SK-N-MC (cell line): ENCODE data around the gene ENPP5.

ENCODE experiments used
- EZH2 ChIP-seq: fragments of 200-600 bp; sonication (generic); IDR thresholded peaks from one replicate; pipeline ENCODE4 v1.6.1; 2017; ENCODE audit warnings: antibody characterized with exemption
- FOXP2 ChIP-seq: optimal IDR thresholded peaks from 2 replicates; pipeline ENCODE3; 2011; ENCODE audit warnings: mild to moderate bottlenecking, moderate library complexity; ENCODE audit not compliant: insufficient read depth; ENCODE audit errors: extremely low read length, control extremely low read depth
- POLR2AphosphoS5 ChIP-seq: IDR thresholded peaks from 2 replicates; pipeline ENCODE4 v1.6.1; 2012; ENCODE audit warnings: mild to moderate bottlenecking, low read depth, low read length, borderline replicate concordance

DNA sequence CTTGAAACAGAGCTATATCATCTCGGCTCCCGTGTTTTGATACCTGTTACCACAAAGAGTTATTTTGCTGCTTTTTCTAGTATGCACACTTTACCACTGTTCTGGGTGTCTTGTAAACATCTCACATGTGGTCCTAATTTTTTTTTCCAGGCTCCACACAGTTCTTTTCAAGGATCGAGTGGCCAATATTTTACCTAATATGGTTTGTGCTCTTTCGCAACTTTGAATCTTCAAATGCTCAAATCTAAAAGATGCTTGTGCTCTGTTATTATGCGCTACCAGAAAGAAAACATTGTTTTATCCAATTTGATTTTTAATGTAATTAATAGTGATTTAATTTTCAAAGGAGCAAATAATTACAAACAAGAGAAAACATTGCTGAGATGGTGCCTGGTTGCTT is 10.7 kb downstream of the ENPP5 start:
- TF ChIP-seq POLR2AphosphoS5 (no peak), EZH2 (no peak), FOXP2 (no peak)
